GM12865 (cell line): ENCODE data around the gene ZC3H14.
A peak's percentile ranks its signal among the peaks of the same experiment; 100 is the strongest.

Experiments used
- DNase-seq: peaks from one replicate; pipeline ENCODE4 v3.0.0; 2010; ENCODE audit warnings: low read depth
- H3K4me3 ChIP-seq: 2 replicates; pipeline ENCODE4 v1.5.1; 2011; ENCODE audit warnings: mild to moderate bottlenecking, low read depth, low read length, control low read depth
- CTCF ChIP-seq: IDR thresholded peaks from 2 replicates; pipeline ENCODE4 v1.5.1; 2011; ENCODE audit warnings: low read length, control low read depth, low read depth, inconsistent platforms; ENCODE audit not compliant: insufficient read depth; ENCODE audit errors: missing control alignments

ZC3H14 gene

GRCh38 chr14:88668448-88669116 is 105.7 kb downstream of the ZC3H14 start:
- TF ChIP-seq CTCF: no peak
- peak; percentile 38 for DNase-seq
- H3K4me3 ChIP-seq: peak overlapping the region; percentile 29

- DNase-seq: no peak
- no peak for TF ChIP-seq CTCF
- H3K4me3 ChIP-seq: no peak overlapping the region
Measured at GRCh38 chr14:88669346-88669745, 106.5 kb downstream of the ZC3H14 start.
